NT2/D1 (cell line): Measurements from ENCODE around the gene PEAR1.

Source experiments
- SUZ12 ChIP-seq: IDR thresholded peaks from 2 replicates; pipeline ENCODE4 v1.6.1; 2011; ENCODE audit not compliant: insufficient read length, insufficient read depth; ENCODE audit errors: extremely low read depth
- ZNF274 ChIP-seq: IDR thresholded peaks from 2 replicates; pipeline ENCODE4 v1.6.1; 2011; ENCODE audit warnings: mild to moderate bottlenecking, low read depth, low read length

GRCh38 chr1:156948708-156949107, 55.2 kb downstream of the PEAR1 start:
- TF ChIP-seq SUZ12 (no peak), ZNF274 (no peak)
